CD14-positive monocyte (primary cell): ENCODE data around the gene FAM81A. TPM values are rescaled to one million over a fixed set of nuclear protein-coding genes. Genes with fewer than 3 reads are reported as not detected.
"Not testable (repeated sequence)": the region's sequence is repeated elsewhere in the genome, so short reads cannot be mapped to it uniquely, and the experiment has no call there.

ENCODE experiments used
- DNase-seq, 3 donors: peaks; one replicate each; pipeline ENCODE4 v3.0.0-alpha.2; 2011 to 2022
- H2AFZ ChIP-seq: 2 replicates; pipeline ENCODE4 v1.6.0; 2012; ENCODE audit warnings: mild to moderate bottlenecking, low read depth, low read length, inconsistent platforms; ENCODE audit not compliant: insufficient read depth, poor library complexity, severe bottlenecking
- H3K27ac ChIP-seq, 2 donors: 1 replicate in 1 of 2; 2 replicates in 1 of 2; pipeline ENCODE4 v1.5.1; 2012 to 2013; ENCODE audit warnings: low read length in 2 of 2, control low read depth in 1 of 2, inconsistent platforms in 1 of 2, low read depth in 1 of 2, mild to moderate bottlenecking in 1 of 2
- H3K27me3 ChIP-seq, 2 donors: one replicate each; pipeline versions ENCODE4 v1.6.0 to v1.6.1; 2011 to 2013; ENCODE audit warnings: low read length in 2 of 2; ENCODE audit not compliant: control insufficient read depth in 2 of 2, insufficient read depth in 2 of 2
- H3K36me3 ChIP-seq, 2 donors: replicated peaks in 1 of 2; 1 replicate in 1 of 2; 2 replicates in 1 of 2; pipeline versions ENCODE4 v1.5.1 to v1.6.1; 2012 to 2013; ENCODE audit warnings: low read length in 2 of 2, control low read depth in 1 of 2, inconsistent platforms in 1 of 2, mild to moderate bottlenecking in 1 of 2; ENCODE audit not compliant: insufficient read depth in 2 of 2, control insufficient read depth in 1 of 2
- H3K4me1 ChIP-seq, 2 donors: 1 replicate in 1 of 2; 2 replicates in 1 of 2; pipeline versions ENCODE4 v1.5.1 to v1.6.1; 2012 to 2013; ENCODE audit warnings: low read length in 2 of 2, control low read depth in 1 of 2, inconsistent platforms in 1 of 2, mild to moderate bottlenecking in 1 of 2, moderate library complexity in 1 of 2; ENCODE audit not compliant: insufficient read depth in 2 of 2, control insufficient read depth in 1 of 2
- H3K4me2 ChIP-seq: replicated peaks from 2 replicates; pipeline ENCODE3; 2012; ENCODE audit warnings: low read length, moderate library complexity, mild to moderate bottlenecking; ENCODE audit not compliant: poor library complexity, severe bottlenecking; ENCODE audit errors: extremely low read depth
- H3K4me3 ChIP-seq, 3 experiments: fragments of 200-600 bp in 1 of 3; sonication (generic) in 1 of 3; replicated peaks in 1 of 3; 1 replicate in 2 of 3; 2 replicates in 1 of 3; pipeline ENCODE4 v1.5.1; 2011 to 2013; ENCODE audit warnings: low read length in 3 of 3, mild to moderate bottlenecking in 3 of 3, control low read depth in 2 of 3, low read depth in 2 of 3, inconsistent platforms in 1 of 3, moderate library complexity in 1 of 3
- H3K79me2 ChIP-seq: 2 replicates; pipeline ENCODE4 v1.6.0; 2012; ENCODE audit warnings: mild to moderate bottlenecking, control low read depth, inconsistent platforms, low read length, moderate library complexity; ENCODE audit not compliant: insufficient read depth
- H3K9ac ChIP-seq: 2 replicates; pipeline ENCODE4 v1.6.0; 2017; ENCODE audit warnings: low read length, mild to moderate bottlenecking; ENCODE audit not compliant: insufficient read depth, poor library complexity, severe bottlenecking
- H3K9me3 ChIP-seq, 2 donors: replicated peaks in 1 of 2; 1 replicate in 1 of 2; 2 replicates in 1 of 2; pipeline versions ENCODE4 v1.5.1 to v1.6.1; 2012 to 2013; ENCODE audit warnings: low read length in 2 of 2, control low read depth in 1 of 2; ENCODE audit not compliant: control insufficient read depth in 1 of 2, insufficient read depth in 1 of 2
- H4K20me1 ChIP-seq: 2 replicates; pipeline ENCODE4 v1.6.0; 2012; ENCODE audit warnings: mild to moderate bottlenecking, low read length, control low read depth, moderate library complexity; ENCODE audit not compliant: insufficient read depth
- H3K27ac Mint-ChIP-seq, 7 donors: one replicate each; pipeline ENCODE4 v1.8.0; 2020; ENCODE audit warnings: mild to moderate bottlenecking in 7 of 7, mixed read lengths in 7 of 7, moderate library complexity in 6 of 7, inconsistent platforms in 2 of 7
- H3K27me3 Mint-ChIP-seq, 3 donors: one replicate each; pipeline ENCODE4 v1.8.0; 2021 to 2022; ENCODE audit warnings: low read depth in 3 of 3, mild to moderate bottlenecking in 3 of 3, mixed read lengths in 3 of 3, moderate library complexity in 3 of 3, inconsistent platforms in 1 of 3
- H3K36me3 Mint-ChIP-seq, 2 donors: one replicate each; pipeline ENCODE4 v1.8.0; 2020; ENCODE audit warnings: mixed read lengths in 2 of 2, inconsistent platforms in 1 of 2, mild to moderate bottlenecking in 1 of 2
- H3K4me1 Mint-ChIP-seq: one replicate; pipeline ENCODE4 v1.8.0; 2020; ENCODE audit warnings: mild to moderate bottlenecking, mixed read lengths
- H3K4me3 Mint-ChIP-seq, 2 donors: one replicate each; pipeline ENCODE4 v1.8.0; 2020; ENCODE audit warnings: mild to moderate bottlenecking in 2 of 2, mixed read lengths in 2 of 2, moderate library complexity in 1 of 2
- H3K9me3 Mint-ChIP-seq, 7 donors: one replicate each; pipeline ENCODE4 v1.8.0; 2020 to 2022; ENCODE audit warnings: mixed read lengths in 7 of 7, mild to moderate bottlenecking in 6 of 7, moderate library complexity in 6 of 7, inconsistent platforms in 2 of 7
- CTCF ChIP-seq: fragments of 200-600 bp; IDR thresholded peaks from one replicate; pipeline ENCODE4 v1.8.0; 2022; ENCODE audit warnings: antibody characterized with exemption, mild to moderate bottlenecking
- WGBS: methylation state at CpG from one replicate; pipeline ENCODE4 v1.1.5; 2013; ENCODE audit warnings: missing lambda C conversion rate; ENCODE audit not compliant: insufficient coverage; 5-methylcytosine and 5-hydroxymethylcytosine counted together
- intact Hi-C, 2 donors: fragments of 100-400 bp; cut with micrococcal nuclease; formaldehyde crosslinking; loops; one replicate each; pipeline versions ENCODE4 v1.15.0 to v1.15.1; 2023
- polyA plus RNA-seq, 3 donors: library from polyadenylated mRNA; depleted of rRNA in 1 of 3; unstranded in 2 of 3; stranded (reverse) in 1 of 3; fragments of 300-500 nt in 2 of 3; fragments of >200 nt in 1 of 3; fragmentation: Illumina TruSeq in 2 of 3; gene quantifications; 1 replicate in 2 of 3; 2 replicates in 1 of 3; pipeline ENCODE4 v1.2.3, GENCODE V29; 2012 to 2021

FAM81A gene
- polyA plus RNA-seq, 3 donors: 0.40 to 0.66 TPM; not detected in 1

GRCh38 chr15:59484399-59484798 lies 46.4 kb downstream of the FAM81A start:
- Histone ChIP-seq H2AFZ (no peak overlapping the region), H3K9me3 (no peaks in the 10 kb centered on the region), H3K4me2 (no peak overlapping the region), H4K20me1 (no peaks in the 10 kb centered on the region), H3K27ac (no peak overlapping the region), H3K79me2 (no peaks in the 10 kb centered on the region), H3K4me3 (no peak overlapping the region), H3K4me1 (no peaks in the 10 kb centered on the region), H3K9ac (no peak overlapping the region), H3K36me3 (no peaks in the 10 kb centered on the region), H3K27me3 (no peaks in the 10 kb centered on the region)
- no peaks in the 10 kb centered on the region for H3K4me1 Mint-ChIP-seq
- 100% methylated on average over 2 of the region's 4 CpGs for WGBS
- DNase-seq: no peak
- no peak overlapping the region for H3K27ac Mint-ChIP-seq
- no peaks in the 10 kb centered on the region for H3K36me3 Mint-ChIP-seq
- intact Hi-C loops: no loop called here
- peaks cover 0 to 2% (median 0%) of the 10 kb centered on the region in 7 donors for H3K9me3 Mint-ChIP-seq
- no peak for TF ChIP-seq CTCF
- H3K27me3 Mint-ChIP-seq: peaks cover 0 to 2% (median 0%) of the 10 kb centered on the region in 3 donors
- no peak overlapping the region for H3K4me3 Mint-ChIP-seq

GRCh38 chr15:59485036-59485435 lies 47.0 kb downstream of the FAM81A start:
- Histone ChIP-seq H3K4me3 (no peak overlapping the region), H3K79me2 (no peaks in the 10 kb centered on the region), H3K9ac (no peak overlapping the region), H3K27ac (no peak overlapping the region), H3K27me3 (no peaks in the 10 kb centered on the region), H3K36me3 (no peaks in the 10 kb centered on the region), H3K9me3 (no peaks in the 10 kb centered on the region), H4K20me1 (no peaks in the 10 kb centered on the region), H2AFZ (no peak overlapping the region), H3K4me1 (no peaks in the 10 kb centered on the region), H3K4me2 (no peak overlapping the region)
- Mint-ChIP-seq H3K4me1 (no peaks in the 10 kb centered on the region), H3K27ac (no peak overlapping the region), H3K4me3 (no peak overlapping the region), H3K27me3 (peaks cover 0 to 2% (median 0%) of the 10 kb centered on the region in 3 donors), H3K9me3 (peaks cover 0 to 3% (median 0%) of the 10 kb centered on the region in 7 donors), H3K36me3 (no peaks in the 10 kb centered on the region)
- 98% methylated on average over 4 of the region's 4 CpGs for WGBS
- no peak for TF ChIP-seq CTCF
- no peak for DNase-seq
- intact Hi-C loops: no loop called here

- H3K27me3 ChIP-seq, DNase-seq, H3K4me1 ChIP-seq, H3K36me3 Mint-ChIP-seq, H3K4me1 Mint-ChIP-seq, H3K27ac ChIP-seq, H3K9ac ChIP-seq, H3K9me3 ChIP-seq, H2AFZ ChIP-seq, intact Hi-C loops, H3K36me3 ChIP-seq, H3K27me3 Mint-ChIP-seq, H3K9me3 Mint-ChIP-seq, H3K79me2 ChIP-seq, H3K4me3 ChIP-seq, H4K20me1 ChIP-seq, H3K4me2 ChIP-seq, H3K27ac Mint-ChIP-seq, H3K4me3 Mint-ChIP-seq: not testable (repeated sequence)
These were observed 51.5 kb downstream of the FAM81A start for GRCh38 chr15:59489485-59489884.
